ENCODE measurements around the gene NDUFC2.

DNA sequence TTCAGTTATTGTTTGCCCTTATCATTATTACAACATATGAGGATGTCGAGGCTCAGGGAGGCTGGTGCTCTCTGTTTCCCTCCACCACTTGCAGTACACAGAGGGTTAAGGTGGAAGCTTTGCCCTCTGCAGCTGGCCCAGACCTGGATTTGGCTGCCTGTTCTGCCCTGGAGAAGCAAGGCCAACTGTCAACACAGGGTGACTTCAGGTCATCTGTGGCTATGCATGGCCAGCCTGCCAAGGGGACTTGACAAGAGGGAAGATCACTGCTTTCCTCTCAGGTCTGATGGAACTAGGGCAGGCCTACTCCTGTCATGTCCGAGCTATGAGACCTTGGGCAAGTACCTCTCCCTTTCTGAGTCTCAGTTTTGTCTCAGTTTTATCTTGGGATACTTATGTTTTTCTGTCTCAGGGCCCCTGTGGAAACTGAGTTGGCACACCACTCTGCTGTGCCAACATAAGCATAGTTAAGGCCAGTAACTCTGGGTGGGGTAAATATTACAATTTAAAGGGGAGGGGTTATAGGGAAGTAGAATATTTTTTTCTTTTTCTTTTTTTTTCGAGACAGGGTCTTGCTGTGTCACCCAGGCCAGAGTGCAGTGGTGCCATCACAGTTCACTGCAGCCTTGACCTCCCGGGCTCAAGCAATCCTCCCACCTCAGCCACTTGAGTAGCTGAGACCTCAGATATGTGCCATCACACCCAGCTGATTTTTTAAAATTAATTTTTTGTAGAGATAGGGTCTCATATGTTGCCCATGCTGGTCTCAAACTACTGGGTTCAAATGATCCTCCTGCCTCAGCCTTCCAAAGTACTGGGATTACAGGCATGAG, 18.4 kb downstream of the NDUFC2 start:
- TF ChIP-seq CTCF (IDR thresholded peaks at IDR 0.05; ENCODE audit: control extremely low read depth in 1 of 3, insufficient read depth in 1 of 3, low read depth in 1 of 3, low read length in 3 of 3) (no peak), RAD21 (IDR thresholded peaks at IDR 0.05 in 1 of 2, conservative IDR thresholded peaks at IDR 0.05 in 1 of 2; ENCODE audit: low read depth in 2 of 2, low read length in 2 of 2) (no peak), TAF1 (IDR thresholded peaks at IDR 0.05; ENCODE audit: low read depth, low read length) (no peak), KDM4A (IDR thresholded peaks at IDR 0.05; ENCODE audit: low read depth, low read length, severe bottlenecking) (no peak), SP1 (IDR thresholded peaks at IDR 0.05; ENCODE audit: low read depth, low read length) (no peak), HDAC2 (IDR thresholded peaks at IDR 0.05; ENCODE audit: borderline replicate concordance in 1 of 2, low read depth in 2 of 2, low read length in 2 of 2) (no peak), POLR2AphosphoS5 (IDR thresholded peaks at IDR 0.05; ENCODE audit: low read depth, low read length) (no peak)

Measured in H1 (cell line).